ENCODE data around the gene RECQL.
A peak's percentile ranks its signal among the peaks of the same experiment; 100 is the strongest.

The RECQL gene

GRCh38 chr12:21501258-21502163 is at the start of gene RECQL, which contains the start of gene GOLT1B:
TSS of gene RECQL (minus strand) at chr12:21501635. CDS start at chr12:21499570, 2,065 bp downstream.
TSS of gene GOLT1B (plus strand) at chr12:21501789. CDS start at chr12:21501924, 135 bp downstream.
- peak; percentile 94 for DNase-seq
- Mint-ChIP-seq H3K36me3 (peaks cover 30% of the 10 kb centered on the region), H3K4me1 (peaks cover 40% of the 10 kb centered on the region), H3K4me3 (no peak within 1 kb of the TSS), H3K27me3 (no peaks in the 10 kb centered on the region), H3K9me3 (no peaks in the 10 kb centered on the region), H3K27ac (no peak within 1 kb of the TSS)
- CTCF ChIA-PET = interaction anchor here (1.3 kb wide), 1 partner anchor 14 kb away, joined by 3 read pairs; no protein-coding TSS in a partner anchor

- Mint-ChIP-seq H3K27me3 (no peaks in the 10 kb centered on the region), H3K27ac (no peak overlapping the region), H3K4me1 (no peaks in the 10 kb centered on the region), H3K36me3 (no peaks in the 10 kb centered on the region), H3K9me3 (no peaks in the 10 kb centered on the region), H3K4me3 (no peak overlapping the region)
- no peak for DNase-seq
- CTCF ChIA-PET = interaction anchor here (0.7 kb wide), 1 partner anchor 21 kb away, joined by 4 read pairs; no protein-coding TSS in a partner anchor
Observed at GRCh38 chr12:21547437-21547836, 46.0 kb upstream of the RECQL start.

- Mint-ChIP-seq H3K27me3 (no peaks in the 10 kb centered on the region), H3K4me3 (no peak overlapping the region), H3K27ac (no peak overlapping the region), H3K9me3 (no peaks in the 10 kb centered on the region), H3K4me1 (no peaks in the 10 kb centered on the region), H3K36me3 (no peaks in the 10 kb centered on the region)
- no peak for DNase-seq
- CTCF ChIA-PET = no interaction called here
Observed at GRCh38 chr12:21546716-21547115, 45.3 kb upstream of the RECQL start.

GRCh38 chr12:21545557-21545956 is 44.1 kb upstream of the RECQL start:
- no peak overlapping the region for H3K27ac Mint-ChIP-seq
- no peak overlapping the region for H3K4me3 Mint-ChIP-seq
- DNase-seq = no peak
- H3K9me3 Mint-ChIP-seq = no peaks in the 10 kb centered on the region
- no peaks in the 10 kb centered on the region for H3K4me1 Mint-ChIP-seq
- CTCF ChIA-PET = no interaction called here
- H3K27me3 Mint-ChIP-seq = no peaks in the 10 kb centered on the region
- no peaks in the 10 kb centered on the region for H3K36me3 Mint-ChIP-seq

- no peak for DNase-seq
- CTCF ChIA-PET = no interaction called here
Observed at GRCh38 chr12:21543151-21543550, 41.7 kb upstream of the RECQL start.

GRCh38 chr12:21542403-21542802 is 41.0 kb upstream of the RECQL start:
- no peaks in the 10 kb centered on the region for H3K36me3 Mint-ChIP-seq
- no peaks in the 10 kb centered on the region for H3K4me1 Mint-ChIP-seq
- H3K4me3 Mint-ChIP-seq = no peak overlapping the region
- no peaks in the 10 kb centered on the region for H3K9me3 Mint-ChIP-seq
- DNase-seq = no peak
- no peaks in the 10 kb centered on the region for H3K27me3 Mint-ChIP-seq
- H3K27ac Mint-ChIP-seq = no peak overlapping the region
- CTCF ChIA-PET = no interaction called here

More at GRCh38 chr12:21543151-21543550, 41.7 kb upstream of the RECQL start:
- Mint-ChIP-seq H3K4me1 (no peaks in the 10 kb centered on the region), H3K27ac (no peak overlapping the region), H3K36me3 (no peaks in the 10 kb centered on the region), H3K4me3 (no peak overlapping the region), H3K27me3 (no peaks in the 10 kb centered on the region), H3K9me3 (no peaks in the 10 kb centered on the region)

GRCh38 chr12:21541773-21542172 is 40.3 kb upstream of the RECQL start:
- Mint-ChIP-seq H3K36me3 (no peaks in the 10 kb centered on the region), H3K27me3 (peaks cover 3% of the 10 kb centered on the region), H3K27ac (no peak overlapping the region), H3K9me3 (no peaks in the 10 kb centered on the region), H3K4me1 (no peaks in the 10 kb centered on the region), H3K4me3 (no peak overlapping the region)
- CTCF ChIA-PET = no interaction called here
- no peak for DNase-seq

- Mint-ChIP-seq H3K27me3 (peaks cover 4% of the 10 kb centered on the region), H3K4me3 (no peak overlapping the region), H3K4me1 (no peaks in the 10 kb centered on the region), H3K27ac (no peak overlapping the region), H3K36me3 (no peaks in the 10 kb centered on the region), H3K9me3 (no peaks in the 10 kb centered on the region)
- CTCF ChIA-PET = no interaction called here
- no peak for DNase-seq
Observed at GRCh38 chr12:21539797-21540196, 38.4 kb upstream of the RECQL start.

GRCh38 chr12:21538061-21538653 is 36.7 kb upstream of the RECQL start:
- no peak for DNase-seq
- CTCF ChIA-PET = no interaction called here
- no peak overlapping the region for H3K27ac Mint-ChIP-seq
- H3K27me3 Mint-ChIP-seq = peaks cover 8% of the 10 kb centered on the region
- no peaks in the 10 kb centered on the region for H3K9me3 Mint-ChIP-seq
- no peak overlapping the region for H3K4me3 Mint-ChIP-seq
- H3K4me1 Mint-ChIP-seq = no peaks in the 10 kb centered on the region
- H3K36me3 Mint-ChIP-seq = no peaks in the 10 kb centered on the region

- Mint-ChIP-seq H3K36me3 (no peaks in the 10 kb centered on the region), H3K9me3 (no peaks in the 10 kb centered on the region), H3K4me3 (no peak overlapping the region), H3K27me3 (peaks cover 49% of the 10 kb centered on the region), H3K27ac (no peak overlapping the region), H3K4me1 (peaks cover 6% of the 10 kb centered on the region)
- no peak for DNase-seq
- CTCF ChIA-PET = no interaction called here
Observed at GRCh38 chr12:21529456-21529855, 28.0 kb upstream of the RECQL start.

- DNase-seq = no peak
- no peaks in the 10 kb centered on the region for H3K36me3 Mint-ChIP-seq
- CTCF ChIA-PET = no interaction called here
- no peaks in the 10 kb centered on the region for H3K9me3 Mint-ChIP-seq
- H3K4me3 Mint-ChIP-seq = no peak overlapping the region
- no peak overlapping the region for H3K27ac Mint-ChIP-seq
- H3K4me1 Mint-ChIP-seq = peaks cover 6% of the 10 kb centered on the region
- peaks cover 50% of the 10 kb centered on the region for H3K27me3 Mint-ChIP-seq
Observed at GRCh38 chr12:21528953-21529352, 27.5 kb upstream of the RECQL start.

GRCh38 chr12:21527451-21528180 is 26.2 kb upstream of the RECQL start:
- peak; percentile 79 for DNase-seq
- H3K27me3 Mint-ChIP-seq = peaks cover 50% of the 10 kb centered on the region
- H3K9me3 Mint-ChIP-seq = no peaks in the 10 kb centered on the region
- CTCF ChIA-PET = no interaction called here
- no peaks in the 10 kb centered on the region for H3K36me3 Mint-ChIP-seq
- H3K4me3 Mint-ChIP-seq = peak overlapping the region; percentile 70
- no peak overlapping the region for H3K27ac Mint-ChIP-seq
- peaks cover 6% of the 10 kb centered on the region for H3K4me1 Mint-ChIP-seq

- H3K9me3 Mint-ChIP-seq = no peaks in the 10 kb centered on the region
- H3K27me3 Mint-ChIP-seq = peaks cover 50% of the 10 kb centered on the region
- H3K27ac Mint-ChIP-seq = no peak overlapping the region
- no peak for DNase-seq
- peaks cover 6% of the 10 kb centered on the region for H3K4me1 Mint-ChIP-seq
- H3K4me3 Mint-ChIP-seq = peak overlapping the region; percentile 70
- CTCF ChIA-PET = no interaction called here
- no peaks in the 10 kb centered on the region for H3K36me3 Mint-ChIP-seq
Observed at GRCh38 chr12:21526721-21527345, 25.4 kb upstream of the RECQL start.

- Mint-ChIP-seq H3K4me3 (peak within 1 kb of the TSS; percentile 70), H3K27ac (no peak within 1 kb of the TSS), H3K4me1 (peaks cover 6% of the 10 kb centered on the region), H3K27me3 (peaks cover 44% of the 10 kb centered on the region), H3K9me3 (no peaks in the 10 kb centered on the region), H3K36me3 (no peaks in the 10 kb centered on the region)
- DNase-seq = no peak
- CTCF ChIA-PET = no interaction called here
Observed at GRCh38 chr12:21526053-21526452, 24.6 kb upstream of the RECQL start, which contains the start of gene SPX. TSS of gene SPX (plus strand) at chr12:21526296. CDS start at chr12:21526473, 177 bp downstream.
